Measurements from ENCODE around the gene FREM2. TPM values are rescaled to one million over a fixed set of nuclear protein-coding genes. Genes with fewer than 3 reads are reported as not detected.

Gene FREM2
- total and polyA plus RNA-seq, 2 experiments from 2014 or later = 2.3 to 17.8 TPM

DNA sequence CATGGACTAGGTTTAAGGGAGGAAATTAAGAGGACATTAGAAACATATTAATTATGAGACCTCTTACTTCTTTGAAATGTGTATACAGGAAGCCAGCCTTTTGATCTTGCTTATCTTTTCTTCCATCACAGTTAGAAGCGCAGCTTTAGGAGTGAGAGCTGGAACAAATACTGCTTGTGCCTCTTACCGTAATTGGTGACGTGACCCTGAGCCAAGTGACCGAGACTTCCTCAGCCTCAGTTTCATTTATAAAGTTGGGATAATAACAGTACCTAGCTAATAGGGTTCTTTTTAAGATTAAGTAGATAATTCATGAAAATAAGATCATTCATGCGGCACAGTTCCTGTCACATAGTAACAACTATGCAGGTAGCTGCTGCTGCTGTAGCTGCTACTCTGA is 18.5 kb downstream of the FREM2 start:
- H3K36me3 ChIP-seq (replicated peaks; ENCODE audit: insufficient read depth, low read depth) = no peaks in the 10 kb centered on the region
- no peak for DNase-seq (ENCODE audit: low spot score)
- H2AFZ ChIP-seq = no peak overlapping the region
- TF ChIP-seq EZH2 (IDR thresholded peaks at IDR 0.05; ENCODE audit: borderline replicate concordance) (no peak), EZH2phosphoT487 (IDR thresholded peaks at IDR 0.05; ENCODE audit: low read depth, severe bottlenecking, unreplicated experiment) (no peak)
- TF ChIP-seq, protein P1, sequence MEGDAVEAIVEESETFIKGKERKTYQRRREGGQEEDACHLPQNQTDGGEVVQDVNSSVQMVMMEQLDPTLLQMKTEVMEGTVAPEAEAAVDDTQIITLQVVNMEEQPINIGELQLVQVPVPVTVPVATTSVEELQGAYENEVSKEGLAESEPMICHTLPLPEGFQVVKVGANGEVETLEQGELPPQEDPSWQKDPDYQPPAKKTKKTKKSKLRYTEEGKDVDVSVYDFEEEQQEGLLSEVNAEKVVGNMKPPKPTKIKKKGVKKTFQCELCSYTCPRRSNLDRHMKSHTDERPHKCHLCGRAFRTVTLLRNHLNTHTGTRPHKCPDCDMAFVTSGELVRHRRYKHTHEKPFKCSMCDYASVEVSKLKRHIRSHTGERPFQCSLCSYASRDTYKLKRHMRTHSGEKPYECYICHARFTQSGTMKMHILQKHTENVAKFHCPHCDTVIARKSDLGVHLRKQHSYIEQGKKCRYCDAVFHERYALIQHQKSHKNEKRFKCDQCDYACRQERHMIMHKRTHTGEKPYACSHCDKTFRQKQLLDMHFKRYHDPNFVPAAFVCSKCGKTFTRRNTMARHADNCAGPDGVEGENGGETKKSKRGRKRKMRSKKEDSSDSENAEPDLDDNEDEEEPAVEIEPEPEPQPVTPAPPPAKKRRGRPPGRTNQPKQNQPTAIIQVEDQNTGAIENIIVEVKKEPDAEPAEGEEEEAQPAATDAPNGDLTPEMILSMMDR (IDR thresholded peaks at IDR 0.05; ENCODE audit: poor library complexity) = no peak
- no peak overlapping the region for H3K4me2 ChIP-seq
- H3K9me2 ChIP-seq (replicated peaks; ENCODE audit: insufficient read depth) = no peaks in the 10 kb centered on the region
- H3K9me3 ChIP-seq (ENCODE audit: low read depth) = no peaks in the 10 kb centered on the region
- no peaks in the 10 kb centered on the region for H3K79me2 ChIP-seq
- H3K4me1 ChIP-seq (ENCODE audit: insufficient read depth) = no peaks in the 10 kb centered on the region
- H3K4me3 ChIP-seq = no peak overlapping the region
- 76% methylated on average over 5 of the region's 5 CpGs for WGBS (ENCODE audit: low lambda C conversion rate, missing lambda C conversion rate)
- no peaks in the 10 kb centered on the region for H3K27me3 ChIP-seq
- H4K20me1 ChIP-seq (ENCODE audit: insufficient read depth, poor library complexity, severe bottlenecking) = no peaks in the 10 kb centered on the region
- H3K27ac ChIP-seq = no peak overlapping the region

DNA sequence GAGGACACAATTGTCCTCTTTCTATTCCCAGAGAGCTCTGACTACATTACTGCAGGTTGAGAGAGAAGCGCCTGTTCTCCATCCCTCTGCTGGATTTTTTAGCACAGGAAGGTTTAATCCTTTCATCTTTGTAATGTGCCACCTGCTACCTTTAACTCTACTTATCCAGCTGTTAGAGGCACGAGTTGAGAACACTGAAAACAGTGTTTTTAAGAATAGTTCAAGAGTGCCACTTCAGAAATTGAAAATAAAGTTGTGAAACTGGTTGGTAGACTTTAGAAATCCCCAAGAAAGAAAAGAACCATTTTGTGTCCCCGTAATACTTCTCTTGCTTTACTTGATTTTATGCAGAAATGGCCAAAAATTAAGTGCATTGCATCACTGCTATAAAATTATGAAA is 20.6 kb downstream of the FREM2 start:
- Histone ChIP-seq H3K27ac (no peak overlapping the region), H3K36me3 (replicated peaks; ENCODE audit: insufficient read depth, low read depth) (no peaks in the 10 kb centered on the region), H3K4me2 (no peak overlapping the region), H3K4me1 (ENCODE audit: insufficient read depth) (no peaks in the 10 kb centered on the region), H3K9me2 (replicated peaks; ENCODE audit: insufficient read depth) (no peaks in the 10 kb centered on the region), H3K9me3 (ENCODE audit: low read depth) (no peaks in the 10 kb centered on the region), H3K4me3 (no peak overlapping the region), H2AFZ (no peak overlapping the region), H3K27me3 (no peaks in the 10 kb centered on the region), H3K79me2 (no peaks in the 10 kb centered on the region), H4K20me1 (ENCODE audit: insufficient read depth, poor library complexity, severe bottlenecking) (no peaks in the 10 kb centered on the region)
- no peak for DNase-seq (ENCODE audit: low spot score)
- TF ChIP-seq, protein P1 (IDR thresholded peaks at IDR 0.05; ENCODE audit: poor library complexity) = no peak
- no peak for TF ChIP-seq EZH2 (IDR thresholded peaks at IDR 0.05; ENCODE audit: borderline replicate concordance)
- TF ChIP-seq EZH2phosphoT487 (IDR thresholded peaks at IDR 0.05; ENCODE audit: low read depth, severe bottlenecking, unreplicated experiment) = no peak
- 61% methylated on average over 3 of the region's 3 CpGs for WGBS (ENCODE audit: low lambda C conversion rate, missing lambda C conversion rate)

DNA sequence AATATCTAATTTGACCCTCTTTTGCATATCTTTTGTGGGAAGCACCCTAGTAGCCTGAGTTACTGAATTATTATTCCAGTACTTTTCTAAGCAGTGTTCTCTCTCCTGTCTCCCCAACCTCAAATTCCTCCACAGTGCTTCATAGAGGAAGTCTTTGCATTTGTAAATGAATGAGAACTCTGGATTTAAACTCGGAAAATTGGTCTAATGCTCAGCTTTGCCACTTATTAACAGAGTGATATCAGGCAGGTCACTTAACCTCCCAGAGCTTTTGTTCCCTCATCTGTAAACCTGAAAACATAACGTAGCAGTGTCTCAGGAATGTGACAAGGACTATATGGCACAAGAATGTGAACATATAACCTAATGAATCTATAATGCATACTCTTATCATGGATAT is 26.2 kb downstream of the FREM2 start:
- no peak overlapping the region for H3K4me3 ChIP-seq
- no peaks in the 10 kb centered on the region for H4K20me1 ChIP-seq (ENCODE audit: insufficient read depth, poor library complexity, severe bottlenecking)
- TF ChIP-seq EZH2phosphoT487 (IDR thresholded peaks at IDR 0.05; ENCODE audit: low read depth, severe bottlenecking, unreplicated experiment) (no peak), EZH2 (IDR thresholded peaks at IDR 0.05; ENCODE audit: borderline replicate concordance) (no peak)
- TF ChIP-seq, protein P1 (IDR thresholded peaks at IDR 0.05; ENCODE audit: poor library complexity) = no peak
- H3K9me2 ChIP-seq (replicated peaks; ENCODE audit: insufficient read depth) = no peaks in the 10 kb centered on the region
- no peaks in the 10 kb centered on the region for H3K27me3 ChIP-seq
- H3K36me3 ChIP-seq (replicated peaks; ENCODE audit: insufficient read depth, low read depth) = no peaks in the 10 kb centered on the region
- no peaks in the 10 kb centered on the region for H3K79me2 ChIP-seq
- no peak overlapping the region for H2AFZ ChIP-seq
- H3K9me3 ChIP-seq (ENCODE audit: low read depth) = no peaks in the 10 kb centered on the region
- 55% methylated on average over 2 of the region's 2 CpGs for WGBS (ENCODE audit: low lambda C conversion rate, missing lambda C conversion rate)
- no peaks in the 10 kb centered on the region for H3K4me1 ChIP-seq (ENCODE audit: insufficient read depth)
- H3K27ac ChIP-seq = no peak overlapping the region
- H3K4me2 ChIP-seq = no peak overlapping the region
- DNase-seq (ENCODE audit: low spot score) = no peak

DNA sequence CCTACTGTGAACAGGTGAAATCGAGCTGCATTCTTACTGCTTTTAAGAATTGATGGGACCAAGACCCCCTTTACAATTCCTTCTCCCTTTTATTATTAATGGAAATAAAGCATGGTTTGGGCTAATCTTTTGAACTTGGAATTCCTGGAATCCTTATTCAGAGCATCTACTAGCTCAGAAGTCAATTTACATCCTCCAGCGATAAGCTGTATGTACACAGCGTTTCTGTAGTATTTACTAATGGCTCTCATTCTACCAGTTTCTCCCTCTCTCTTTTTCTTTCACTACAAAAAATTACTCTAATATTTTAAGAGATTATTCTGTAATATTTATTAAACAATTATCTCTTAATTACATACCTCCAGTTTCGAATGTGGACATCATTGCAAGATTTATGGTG is 31.5 kb downstream of the FREM2 start:
- Histone ChIP-seq H3K27me3 (no peaks in the 10 kb centered on the region), H3K4me3 (no peak overlapping the region), H3K9me3 (ENCODE audit: low read depth) (no peaks in the 10 kb centered on the region), H3K36me3 (replicated peaks; ENCODE audit: insufficient read depth, low read depth) (no peaks in the 10 kb centered on the region), H3K9me2 (replicated peaks; ENCODE audit: insufficient read depth) (no peaks in the 10 kb centered on the region), H2AFZ (no peak overlapping the region), H3K4me2 (no peak overlapping the region), H3K79me2 (no peaks in the 10 kb centered on the region), H3K27ac (no peak overlapping the region), H3K4me1 (ENCODE audit: insufficient read depth) (no peaks in the 10 kb centered on the region), H4K20me1 (ENCODE audit: insufficient read depth, poor library complexity, severe bottlenecking) (no peaks in the 10 kb centered on the region)
- 66% methylated on average over 4 of the region's 4 CpGs for WGBS (ENCODE audit: low lambda C conversion rate, missing lambda C conversion rate)
- no peak for DNase-seq (ENCODE audit: low spot score)
- TF ChIP-seq EZH2phosphoT487 (IDR thresholded peaks at IDR 0.05; ENCODE audit: low read depth, severe bottlenecking, unreplicated experiment) (no peak), EZH2 (IDR thresholded peaks at IDR 0.05; ENCODE audit: borderline replicate concordance) (no peak)
- TF ChIP-seq, protein P1 (IDR thresholded peaks at IDR 0.05; ENCODE audit: poor library complexity) = no peak

All from hepatocyte (in vitro differentiated cells).